GM23338 (cell line): Measurements from ENCODE around the gene TDO2.

Experiments
- EZH2 ChIP-seq: fragments of 200-600 bp; sonication (generic); IDR thresholded peaks from one replicate; pipeline ENCODE4 v1.8.0; 2017; ENCODE audit warnings: antibody characterized with exemption, mild to moderate bottlenecking, low read depth; ENCODE audit not compliant: unreplicated experiment
- JUNB ChIP-seq: IDR thresholded peaks from one replicate; pipeline ENCODE4 v1.6.1; 2016; ENCODE audit warnings: antibody characterized with exemption; ENCODE audit not compliant: unreplicated experiment
- NANOG ChIP-seq: IDR thresholded peaks from 2 replicates; pipeline ENCODE4 v1.6.1; 2016; ENCODE audit warnings: antibody characterized with exemption, borderline replicate concordance
- POLR2AphosphoS5 ChIP-seq: IDR thresholded peaks from 2 replicates; pipeline ENCODE4 v1.6.1; 2016; ENCODE audit warnings: antibody characterized with exemption, low read depth
- ZNF114 ChIP-seq: fragments of 250-450 bp; sonication (Bioruptor Pico); IDR thresholded peaks from 2 replicates; pipeline ENCODE4 v1.5.0; 2020; ENCODE audit warnings: mild to moderate bottlenecking, moderate library complexity
- TF ChIP-seq, protein P1 (sequence below), 2 experiments: fragments of 200-600 bp in 1 of 2; sonication (generic) in 1 of 2; conservative IDR thresholded peaks; 2 replicates each; pipeline versions ENCODE4 v1.5.1 to v1.6.1; 2016 to 2017; ENCODE audit warnings: antibody characterized with exemption in 2 of 2, low read depth in 2 of 2, mild to moderate bottlenecking in 2 of 2, moderate library complexity in 1 of 2

DNA sequence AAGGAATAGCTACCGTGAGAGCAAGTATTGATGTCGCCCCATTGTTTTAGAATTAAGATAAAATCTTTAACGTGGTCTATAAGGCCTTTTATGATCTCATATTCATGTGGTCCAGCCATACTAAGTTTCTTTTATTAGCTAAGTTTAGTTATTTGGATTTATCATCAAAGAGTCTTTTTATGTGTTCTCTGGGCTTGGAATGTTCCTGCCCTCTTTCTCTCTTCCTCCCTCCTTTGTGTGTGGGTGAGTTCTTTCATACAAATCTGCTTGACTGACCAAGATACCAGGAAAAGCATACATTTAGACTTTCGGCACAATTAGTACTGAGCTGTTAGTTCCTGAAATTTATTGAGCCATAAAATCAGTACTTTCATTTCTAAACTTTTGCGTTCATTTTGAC, 11.3 kb downstream of the TDO2 start:
- TF ChIP-seq, protein P1, sequence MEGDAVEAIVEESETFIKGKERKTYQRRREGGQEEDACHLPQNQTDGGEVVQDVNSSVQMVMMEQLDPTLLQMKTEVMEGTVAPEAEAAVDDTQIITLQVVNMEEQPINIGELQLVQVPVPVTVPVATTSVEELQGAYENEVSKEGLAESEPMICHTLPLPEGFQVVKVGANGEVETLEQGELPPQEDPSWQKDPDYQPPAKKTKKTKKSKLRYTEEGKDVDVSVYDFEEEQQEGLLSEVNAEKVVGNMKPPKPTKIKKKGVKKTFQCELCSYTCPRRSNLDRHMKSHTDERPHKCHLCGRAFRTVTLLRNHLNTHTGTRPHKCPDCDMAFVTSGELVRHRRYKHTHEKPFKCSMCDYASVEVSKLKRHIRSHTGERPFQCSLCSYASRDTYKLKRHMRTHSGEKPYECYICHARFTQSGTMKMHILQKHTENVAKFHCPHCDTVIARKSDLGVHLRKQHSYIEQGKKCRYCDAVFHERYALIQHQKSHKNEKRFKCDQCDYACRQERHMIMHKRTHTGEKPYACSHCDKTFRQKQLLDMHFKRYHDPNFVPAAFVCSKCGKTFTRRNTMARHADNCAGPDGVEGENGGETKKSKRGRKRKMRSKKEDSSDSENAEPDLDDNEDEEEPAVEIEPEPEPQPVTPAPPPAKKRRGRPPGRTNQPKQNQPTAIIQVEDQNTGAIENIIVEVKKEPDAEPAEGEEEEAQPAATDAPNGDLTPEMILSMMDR (conservative IDR thresholded peaks at IDR 0.05; ENCODE audit: low read depth in 2 of 2): no peak
- no peak for TF ChIP-seq POLR2AphosphoS5
- no peak for TF ChIP-seq JUNB
- TF ChIP-seq ZNF114: no peak
- no peak for TF ChIP-seq EZH2
- TF ChIP-seq NANOG: no peak
